HG02884 (cell line): Measurements from ENCODE around the gene ZNF512B.
"Not testable (repeated sequence)": the region's sequence is repeated elsewhere in the genome, so short reads cannot be mapped to it uniquely, and the experiment has no call there.

Experiments
- ATAC-seq: cut with Tn5 transposase; IDR thresholded peaks from one replicate; pipeline ENCODE4 v1.9.1; 2021; ENCODE audit warnings: mild to moderate bottlenecking, moderate library complexity; ENCODE audit not compliant: unreplicated experiment

ZNF512B gene

DNA sequence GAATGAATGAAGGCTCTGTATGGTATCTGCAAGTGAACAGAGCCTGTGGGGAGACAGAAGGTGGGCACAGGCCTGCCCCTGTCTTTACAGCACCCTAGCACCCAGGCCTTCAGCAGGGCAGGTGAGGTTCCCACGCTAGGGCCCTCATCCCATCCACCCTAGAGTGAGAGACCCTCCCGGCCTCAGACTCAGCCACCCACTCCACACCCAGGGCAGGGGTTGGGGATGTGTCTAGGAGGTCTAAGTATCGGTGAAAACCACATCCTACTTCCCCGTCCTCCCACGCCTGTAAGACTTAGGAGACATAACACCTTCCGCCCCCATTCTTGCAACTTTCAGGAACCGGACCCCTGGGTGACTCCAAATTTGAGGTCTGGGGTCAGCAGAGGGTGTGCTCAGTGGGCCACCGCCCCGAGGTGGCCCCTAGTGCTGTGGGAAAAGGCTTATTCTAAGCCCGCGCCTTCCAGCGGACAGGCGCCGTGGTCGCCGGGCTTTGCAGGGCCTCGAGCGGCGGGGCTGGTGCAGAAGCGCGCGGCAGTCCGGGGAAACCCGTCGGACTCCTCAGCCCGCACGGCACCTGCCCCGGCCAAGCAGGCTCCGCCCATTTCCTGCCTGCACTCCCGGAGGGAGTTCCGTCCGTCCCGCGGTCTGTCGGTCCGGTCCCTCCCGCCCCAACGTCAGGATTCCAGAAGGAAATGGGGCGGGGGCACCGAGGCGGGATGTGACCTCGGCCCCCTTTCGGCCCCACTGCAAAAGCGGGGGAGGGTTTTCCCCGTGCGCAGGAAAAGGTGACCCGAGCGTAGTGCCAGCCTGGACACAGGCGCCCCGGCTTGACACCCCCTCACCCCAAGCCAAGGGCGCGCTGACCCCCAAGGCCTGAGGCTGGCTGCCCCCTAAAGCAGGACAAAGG lies 8.8 kb upstream of the ZNF512B start:
- ATAC-seq: no peak

- ATAC-seq: no peak
Observed at GRCh38 chr20:63977739-63978276, 8.1 kb upstream of the ZNF512B start.

DNA sequence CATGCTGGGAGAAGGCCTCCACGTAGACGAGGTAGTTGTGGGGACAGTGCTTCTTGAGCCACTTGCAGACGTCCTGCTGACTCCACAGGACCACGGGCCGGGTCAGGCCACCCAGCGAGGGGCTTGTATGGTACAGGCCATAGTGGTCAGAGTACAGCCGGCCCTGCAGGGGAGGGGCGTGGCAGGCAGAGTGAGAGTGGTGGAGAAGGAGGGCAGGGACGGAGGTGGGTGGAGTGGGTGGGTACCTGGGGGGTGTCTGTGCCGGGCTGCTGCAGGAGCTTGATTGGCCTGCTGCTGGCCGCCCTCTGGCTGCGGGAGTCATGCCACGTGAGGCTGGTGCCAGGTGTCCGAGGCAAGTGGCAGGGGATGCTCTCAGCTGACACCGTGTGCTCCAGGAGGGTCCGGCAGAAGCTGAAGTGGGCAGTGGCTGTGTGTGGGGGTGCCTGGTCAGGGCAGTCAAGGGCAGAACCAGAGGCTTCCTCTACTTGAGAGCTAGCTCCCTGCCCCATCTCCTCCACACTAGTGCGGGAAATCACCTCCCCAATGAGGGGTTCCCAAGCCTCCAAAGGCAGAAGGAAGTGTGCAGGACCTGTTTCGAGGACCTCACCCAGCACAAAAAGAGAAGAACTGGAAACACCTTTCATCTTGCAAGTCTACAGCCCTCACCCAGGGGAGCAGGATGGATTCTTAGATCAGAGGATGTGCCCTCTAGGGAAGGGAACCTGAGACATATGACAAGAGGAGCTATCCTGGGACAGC lies 7.4 kb upstream of the ZNF512B start:
- no peak for ATAC-seq

GRCh38 chr20:63976511-63976910 lies 6.8 kb upstream of the ZNF512B start:
- ATAC-seq: not testable (repeated sequence)

- no peak for ATAC-seq
Observed at GRCh38 chr20:63974402-63975200, 4.9 kb upstream of the ZNF512B start.

- no peak for ATAC-seq
Observed at GRCh38 chr20:63973636-63974401, 4.1 kb upstream of the ZNF512B start.

DNA sequence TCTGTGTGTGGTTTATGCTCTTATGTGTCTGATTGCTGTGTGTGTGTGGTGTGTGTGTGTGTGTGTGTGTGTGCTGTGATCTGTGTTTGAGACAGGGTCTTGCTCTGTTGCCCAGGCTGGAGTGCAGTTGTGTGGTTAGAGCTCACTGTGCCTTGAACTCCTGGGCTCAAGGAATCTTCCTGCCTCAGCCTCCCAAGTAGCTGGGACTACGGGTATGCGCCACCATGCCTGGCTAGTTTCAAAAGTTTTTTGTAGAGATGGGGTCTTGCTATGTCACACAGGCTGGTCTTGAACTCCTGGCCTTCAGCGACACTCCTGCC lies 3.4 kb upstream of the ZNF512B start:
- no peak for ATAC-seq

DNA sequence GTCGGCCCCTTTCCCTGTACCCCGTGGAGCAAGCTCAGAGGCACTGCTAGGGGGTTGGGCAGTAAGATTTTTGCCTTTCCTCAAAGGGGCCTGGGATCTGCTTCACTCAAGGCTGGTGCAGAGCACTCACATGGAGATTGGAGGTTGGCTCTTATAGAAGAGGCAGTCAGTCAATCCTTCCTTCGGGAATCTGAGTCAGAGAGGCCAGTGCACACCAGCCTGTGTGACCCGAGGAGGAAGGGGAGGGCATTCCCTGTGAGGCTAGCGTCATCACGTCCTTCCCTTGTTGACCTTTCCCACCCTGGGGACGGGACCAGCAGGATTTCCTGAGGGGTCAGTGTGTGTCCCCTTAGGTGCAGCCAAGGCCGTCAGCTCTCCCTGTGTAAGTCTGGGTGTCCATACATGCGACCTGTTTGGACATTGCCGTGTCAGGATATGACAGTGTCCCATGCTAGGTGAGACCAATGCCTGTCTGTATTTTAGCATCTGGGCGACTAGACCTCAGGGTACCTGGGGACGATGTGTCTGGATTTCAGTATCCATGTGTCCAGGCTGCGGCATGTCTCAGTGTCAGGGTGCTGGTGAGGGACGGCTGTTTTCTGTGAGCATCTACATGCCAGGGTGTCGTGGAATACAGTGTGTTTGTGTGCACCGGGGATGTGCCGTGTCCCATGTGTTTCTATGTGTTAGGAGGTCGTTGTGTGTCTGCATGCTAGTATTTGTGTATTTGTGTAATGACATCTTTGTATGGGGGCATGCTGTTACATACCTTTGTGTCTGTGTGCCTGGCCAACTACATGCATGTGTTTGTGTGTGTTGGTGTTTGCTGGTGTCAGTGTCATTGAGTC lies 2.8 kb upstream of the ZNF512B start:
- no peak for ATAC-seq

DNA sequence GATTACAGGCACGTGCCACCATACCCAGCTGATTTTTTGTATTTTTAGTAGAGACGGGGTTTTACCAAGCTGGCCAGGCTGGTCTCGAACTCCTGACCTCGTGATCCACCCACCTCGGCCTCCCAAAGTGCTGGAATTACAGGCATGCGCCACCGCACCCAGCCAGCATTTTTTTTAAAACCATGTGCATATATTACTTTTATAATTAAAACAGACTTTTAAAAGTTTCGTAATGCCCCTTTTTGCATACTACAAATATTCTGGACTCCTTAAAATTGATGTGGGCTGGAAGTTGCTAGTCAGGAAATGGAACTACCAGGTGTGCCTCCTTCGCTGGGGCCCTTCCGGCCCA lies 2.2 kb upstream of the ZNF512B start:
- ATAC-seq: not testable (repeated sequence)

GRCh38 chr20:63970714-63971431 lies 1.1 kb upstream of the ZNF512B start:
- ATAC-seq: no peak

DNA sequence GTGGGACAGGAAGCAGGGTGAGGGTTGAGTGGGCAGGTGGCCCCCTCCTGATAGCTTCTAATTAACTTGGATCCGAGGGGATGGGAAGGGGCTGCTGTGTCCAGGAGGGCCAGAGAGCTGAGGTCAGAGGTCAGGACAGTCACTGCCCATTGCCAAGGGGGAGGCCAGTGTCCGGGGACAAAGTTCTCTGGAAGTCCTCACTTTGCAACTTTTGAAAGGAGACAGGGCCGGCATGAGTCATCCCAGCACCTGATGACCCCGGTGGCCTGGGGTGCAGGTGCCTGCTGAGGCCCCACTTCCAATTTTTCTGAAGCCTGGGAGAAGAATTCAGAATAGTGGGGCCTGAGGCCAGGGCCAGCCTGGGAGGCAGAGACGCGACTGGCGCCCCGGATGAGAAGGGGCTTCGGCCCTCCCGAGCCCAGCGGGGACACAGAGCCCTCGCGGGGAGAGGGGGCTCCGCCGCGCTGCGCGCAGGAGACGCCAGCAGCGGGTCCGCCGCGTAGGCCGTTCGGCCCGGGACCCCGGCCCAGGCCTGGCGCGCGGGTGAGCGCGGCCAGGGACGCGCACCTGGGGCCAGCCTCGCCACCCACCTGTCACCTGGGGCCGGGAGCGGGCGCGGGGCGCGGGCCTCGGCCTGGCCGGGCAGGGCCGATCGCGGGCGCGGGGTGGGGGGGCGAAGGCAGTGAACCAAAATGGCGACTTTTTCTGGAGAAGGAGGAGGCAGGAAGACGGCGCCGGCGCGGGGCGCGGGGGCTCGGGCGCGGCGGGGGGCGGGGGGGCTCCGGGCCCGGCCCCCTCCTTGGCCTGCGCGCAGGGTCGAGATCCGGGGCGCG lies 586 bp downstream of the ZNF512B start:
- ATAC-seq: no peak

- no peak for ATAC-seq
Observed at GRCh38 chr20:63968136-63968927, 1.4 kb downstream of the ZNF512B start.

GRCh38 chr20:63967330-63968135 lies 2.2 kb downstream of the ZNF512B start:
- ATAC-seq: no peak

- no peak for ATAC-seq
Observed at GRCh38 chr20:63966944-63967322, 2.8 kb downstream of the ZNF512B start.

- no peak for ATAC-seq
Observed at GRCh38 chr20:63966172-63966943, 3.4 kb downstream of the ZNF512B start.

DNA sequence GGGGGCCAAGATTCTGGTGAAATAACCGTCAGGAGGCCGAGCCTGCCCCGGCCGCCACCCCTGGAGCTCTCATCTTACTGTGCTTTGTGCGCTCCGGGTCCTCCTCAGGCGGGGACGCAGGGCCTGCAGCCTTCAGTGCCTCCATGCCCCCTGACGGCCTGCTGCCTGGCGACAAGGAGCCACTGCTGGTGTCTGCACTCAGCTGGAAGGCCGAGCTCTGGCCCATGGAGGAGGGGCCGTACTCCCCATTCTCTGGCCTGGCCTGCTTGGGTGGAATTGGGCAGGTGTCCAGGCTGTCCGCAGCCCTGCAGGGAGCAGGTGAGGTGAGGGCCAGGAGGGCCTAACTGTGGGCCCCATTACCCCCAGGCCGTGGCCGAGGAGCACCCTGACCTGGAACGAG lies 5.3 kb downstream of the ZNF512B start:
- no peak for ATAC-seq
